HG03521 (cell line): Measurements from ENCODE around the gene FTCDNL1.

ENCODE experiments used
- ATAC-seq: cut with Tn5 transposase; IDR thresholded peaks from one replicate; pipeline ENCODE4 v1.9.1; 2021; ENCODE audit warnings: mild to moderate bottlenecking, moderate library complexity; ENCODE audit not compliant: unreplicated experiment

FTCDNL1 gene

GRCh38 chr2:199850718-199851500, at the start of gene FTCDNL1:
FTCDNL1 (minus strand) TSS chr2:199851192; CDS start chr2:199848962, 2,230 bp downstream.
- ATAC-seq: peak; percentile 96

DNA sequence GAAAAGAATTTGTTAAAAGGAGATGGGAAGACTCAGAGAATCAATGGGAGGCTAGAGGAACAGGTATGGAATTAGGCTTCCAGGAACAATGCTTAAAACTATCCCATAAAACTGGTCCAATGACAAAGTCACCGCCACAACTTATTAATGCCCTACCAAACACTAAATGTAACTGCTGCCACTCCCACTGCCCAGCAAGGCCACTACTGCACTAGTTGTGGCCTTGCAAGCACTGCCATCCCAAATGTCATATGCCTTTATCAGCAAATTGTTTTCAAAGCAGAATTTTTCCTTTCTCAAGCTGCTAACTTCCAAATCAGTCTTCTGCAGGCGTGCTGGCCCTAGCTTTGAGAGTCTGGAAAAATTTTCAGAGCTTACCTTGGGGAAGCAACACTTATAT, 45.6 kb upstream of the FTCDNL1 start:
- no peak for ATAC-seq

- no peak for ATAC-seq
Observed at GRCh38 chr2:199895406-199895805, 44.4 kb upstream of the FTCDNL1 start.

DNA sequence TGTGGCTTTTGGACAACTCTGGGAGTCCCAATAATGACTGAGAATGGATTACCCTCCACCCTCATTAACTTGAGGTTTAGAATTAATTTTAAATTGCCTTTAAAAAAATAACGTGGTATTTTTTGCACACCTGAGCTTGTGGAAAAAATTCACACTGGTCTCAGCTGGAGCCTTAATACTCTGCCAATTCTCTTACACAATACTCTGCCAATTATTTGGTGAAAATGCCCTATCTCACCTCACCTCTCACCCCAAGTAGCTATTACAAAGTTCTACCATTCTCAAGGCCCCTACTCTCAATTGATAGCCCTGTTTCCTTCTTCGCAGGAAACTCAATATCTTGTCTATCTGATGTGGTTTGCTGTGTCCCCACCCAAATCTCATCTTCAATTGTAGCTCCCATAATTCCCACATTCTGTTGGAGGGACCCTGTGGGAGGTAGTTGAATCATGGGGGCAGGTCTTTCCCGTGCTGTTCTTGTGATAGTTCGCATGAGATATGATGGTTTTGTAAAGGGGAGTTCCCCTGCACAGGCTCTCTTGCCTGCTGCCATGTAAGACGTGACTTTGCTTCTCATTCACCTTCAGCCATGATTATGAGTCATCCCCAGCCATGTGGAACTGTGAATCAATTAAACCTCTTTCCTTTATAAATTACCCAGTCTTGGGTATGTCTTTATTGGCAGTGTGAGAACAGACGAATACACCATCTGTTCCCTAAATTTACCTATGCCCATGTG, 32.7 kb upstream of the FTCDNL1 start:
- ATAC-seq: no peak

- ATAC-seq: no peak
Observed at GRCh38 chr2:199882667-199883066, 31.7 kb upstream of the FTCDNL1 start.

DNA sequence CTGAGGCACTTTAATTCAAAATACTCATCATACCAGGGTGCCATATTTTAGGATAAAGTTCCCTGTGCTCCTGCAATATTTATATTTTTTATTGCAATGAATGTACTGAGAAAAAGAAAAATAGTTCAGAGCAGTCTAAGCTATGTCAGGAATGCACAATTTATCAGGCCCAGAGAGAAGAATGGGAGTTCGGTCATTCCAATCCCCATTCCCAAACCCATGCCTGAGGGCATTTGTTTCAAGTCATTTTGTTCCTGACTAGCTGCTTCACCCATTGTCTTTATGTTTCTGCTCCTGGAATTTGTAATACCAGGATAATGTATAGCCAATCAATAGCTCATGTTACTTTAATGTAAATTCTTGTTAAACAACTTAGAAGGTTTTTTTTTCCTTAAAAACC, 24.4 kb upstream of the FTCDNL1 start:
- ATAC-seq: no peak

GRCh38 chr2:199874209-199874608, 23.2 kb upstream of the FTCDNL1 start:
- ATAC-seq: no peak

DNA sequence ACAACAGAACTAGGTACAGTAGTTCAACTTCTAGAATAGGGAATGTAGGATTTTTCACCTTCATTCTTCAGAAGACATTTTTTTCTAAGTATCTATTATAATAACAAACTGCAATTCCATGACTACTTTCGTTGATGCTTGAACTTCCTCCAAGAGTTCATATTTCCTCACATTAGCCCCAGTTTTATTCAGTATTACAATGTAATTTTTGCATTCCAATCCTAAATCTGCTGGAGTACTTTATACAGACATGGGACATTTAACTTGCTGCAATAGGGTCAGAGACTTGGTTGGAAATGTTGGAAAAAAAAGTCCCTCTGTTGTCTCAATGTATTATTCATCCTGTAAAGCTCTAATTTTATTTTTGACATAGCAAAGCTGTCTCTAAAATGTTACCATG, 19.6 kb upstream of the FTCDNL1 start:
- ATAC-seq: no peak

- ATAC-seq: no peak
Observed at GRCh38 chr2:199869653-199870052, 18.7 kb upstream of the FTCDNL1 start.

GRCh38 chr2:199869227-199869541, 18.2 kb upstream of the FTCDNL1 start:
- ATAC-seq: no peak

GRCh38 chr2:199868431-199869226, 17.6 kb upstream of the FTCDNL1 start:
- no peak for ATAC-seq

DNA sequence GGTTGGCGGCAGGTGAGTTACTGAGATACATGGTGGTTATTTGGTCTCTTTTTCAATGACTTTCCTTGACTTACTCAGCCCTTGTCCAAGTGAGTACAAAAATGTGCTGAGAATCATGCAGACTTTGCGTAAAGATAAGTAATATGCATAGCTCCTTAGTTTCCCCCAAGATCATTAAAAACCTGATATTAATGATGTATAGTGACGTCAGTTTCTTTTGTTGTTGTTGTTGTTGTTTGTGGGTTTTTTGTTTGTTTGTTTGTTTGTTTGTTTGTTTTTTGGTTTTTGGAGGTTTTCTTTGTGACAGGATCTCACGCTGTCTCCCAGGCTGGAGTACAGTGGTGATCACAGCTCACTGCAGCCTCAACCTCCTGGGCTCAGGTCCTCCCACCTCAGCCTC, 14.9 kb upstream of the FTCDNL1 start:
- no peak for ATAC-seq

DNA sequence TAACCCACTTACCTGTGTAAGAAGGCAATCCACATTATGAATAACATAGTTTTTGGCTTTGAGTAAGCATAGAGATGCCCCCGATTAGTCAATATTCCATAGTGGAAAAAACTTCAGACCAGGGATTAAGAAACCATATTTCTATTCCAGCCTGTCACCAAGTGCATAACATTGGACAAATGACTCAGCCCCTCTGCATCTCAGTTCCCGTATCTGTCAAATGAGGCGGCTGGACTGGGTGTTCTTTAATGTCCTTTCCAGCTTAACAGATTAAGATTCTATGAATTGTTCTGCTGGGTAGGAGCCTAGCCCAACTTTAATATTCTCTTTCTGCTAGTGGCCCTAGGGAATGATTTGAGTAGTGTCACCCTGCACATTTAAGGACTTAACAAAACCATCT, 11.8 kb upstream of the FTCDNL1 start:
- no peak for ATAC-seq

- no peak for ATAC-seq
Observed at GRCh38 chr2:199861132-199861774, 10.3 kb upstream of the FTCDNL1 start.

DNA sequence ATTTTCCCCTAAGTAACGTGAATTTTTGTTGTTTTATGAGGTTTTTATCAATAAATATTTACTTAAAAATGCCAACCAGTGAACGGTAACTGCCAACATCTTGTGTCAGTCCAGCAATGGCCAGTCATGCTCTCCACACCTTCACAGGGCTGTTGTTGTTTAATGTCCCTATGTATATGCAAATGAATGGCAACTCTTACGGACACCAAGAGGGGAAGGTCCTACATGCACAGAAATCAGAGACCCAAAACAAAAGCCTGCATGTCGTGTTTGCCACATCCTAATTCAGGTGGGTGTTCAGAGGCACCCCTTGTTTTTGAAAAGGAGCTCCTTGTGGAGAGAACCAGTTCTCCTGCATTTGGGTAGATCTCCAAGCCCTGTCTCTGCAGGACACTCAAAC, 4.8 kb upstream of the FTCDNL1 start:
- no peak for ATAC-seq

DNA sequence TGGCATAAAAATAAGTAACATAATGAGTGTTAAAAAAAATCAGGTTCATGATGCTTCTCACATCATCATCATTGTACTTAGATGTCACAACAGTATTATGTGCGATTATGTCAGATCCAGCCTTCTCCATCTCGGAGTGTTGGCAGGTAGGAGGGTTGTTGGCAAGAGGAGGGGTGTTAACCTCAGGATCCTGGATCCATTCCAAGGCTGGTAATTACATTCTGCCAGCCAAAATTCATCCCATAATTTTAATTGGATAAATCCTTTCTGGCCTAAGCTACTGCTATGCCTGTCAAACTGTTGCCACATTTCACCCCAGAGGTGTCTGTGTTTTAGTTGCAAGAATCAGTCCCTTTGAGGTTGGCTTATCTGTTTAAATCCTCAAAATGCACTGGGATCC, 891 bp upstream of the FTCDNL1 start:
- ATAC-seq: no peak

DNA sequence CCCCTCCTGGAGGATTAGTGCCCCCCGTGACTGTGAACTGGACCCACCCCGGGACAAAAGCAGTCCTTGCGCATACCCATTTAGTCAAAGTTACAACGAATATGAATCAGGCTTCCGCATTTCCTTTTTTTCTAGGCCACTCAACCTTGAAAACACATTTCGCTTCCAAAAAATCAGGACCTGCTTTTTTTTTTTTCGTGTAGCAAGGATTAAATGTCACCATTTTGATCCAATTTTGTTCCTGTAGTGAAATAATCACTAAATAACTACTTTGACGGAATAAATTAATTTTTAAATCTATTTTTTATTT, 464 bp upstream of the FTCDNL1 start:
- ATAC-seq: no peak

GRCh38 chr2:199850218-199850717, 724 bp downstream of the FTCDNL1 start:
- no peak for ATAC-seq

GRCh38 chr2:199848389-199849130, 2.4 kb downstream of the FTCDNL1 start:
- no peak for ATAC-seq

DNA sequence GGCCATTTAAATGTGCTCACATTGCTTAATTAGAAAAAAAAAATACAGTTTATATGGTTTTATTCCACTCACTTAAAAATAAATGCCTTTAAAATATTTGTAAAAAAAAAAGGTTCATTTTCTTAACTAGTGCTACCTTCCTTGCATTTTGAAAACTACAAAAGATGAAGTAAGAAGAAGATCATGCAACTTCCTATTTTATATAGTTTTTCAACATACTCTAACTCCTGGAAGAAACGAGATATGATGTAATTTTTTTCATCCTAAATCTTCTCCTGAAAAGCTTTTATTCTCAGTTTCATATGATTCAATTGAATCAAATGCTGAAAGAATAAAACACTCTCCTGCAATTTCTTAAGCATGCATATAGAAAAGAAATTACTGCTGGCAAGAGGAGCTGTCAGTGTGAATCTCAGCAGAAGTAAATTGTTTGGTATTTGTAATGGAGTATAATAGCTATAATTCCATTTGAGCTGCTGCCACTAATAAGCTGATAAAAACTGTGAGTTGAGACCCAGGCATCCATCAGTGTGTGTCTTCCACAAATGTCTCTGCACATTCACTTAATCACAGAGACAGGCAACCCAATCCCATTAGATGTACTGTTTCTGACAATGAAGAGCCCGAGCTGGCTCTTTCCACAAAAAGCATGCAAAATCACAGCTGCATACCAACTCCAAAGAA, 3.7 kb downstream of the FTCDNL1 start:
- ATAC-seq: no peak
